Measurements from ENCODE around the gene PARVB. TPM values are rescaled to one million over a fixed set of nuclear protein-coding genes. Genes with fewer than 3 reads are reported as not detected.

The PARVB gene
- total and polyA plus RNA-seq, 2 of the 8 experiments (the other 6 are each of a cell fraction or from before 2014, with no cell fraction given): 14.5 to 18.6 TPM

- H4K20me1 ChIP-seq (replicated peaks in 1 of 2; ENCODE audit: control insufficient read depth in 1 of 2, insufficient read depth in 2 of 2, low read length in 2 of 2): peaks cover 0 to 3% of the 10 kb centered on the region in 2 experiments
Measured at GRCh38 chr22:44074337-44074984, 50.4 kb downstream of the PARVB start.

More at GRCh38 chr22:44074337-44074984, 50.4 kb downstream of the PARVB start:
- Histone ChIP-seq H3K4me3 (ENCODE audit: extremely low read depth in 1 of 4, insufficient read depth in 2 of 4, low read depth in 3 of 4, low read length in 4 of 4) (no peak overlapping the region), H2BK120ac (replicated peaks; ENCODE audit: low read depth, low read length) (no peak overlapping the region), H3K79me1 (ENCODE audit: low read depth, low read length) (no peaks in the 10 kb centered on the region), H3K27ac (ENCODE audit: low read depth, low read length) (no peak overlapping the region), H4K5ac (ENCODE audit: insufficient read length, low read depth, low read length) (no peak overlapping the region), H3K9me3 (ENCODE audit: insufficient read depth in 2 of 2, low read depth in 1 of 2, low read length in 1 of 2) (no peaks in the 10 kb centered on the region), H4K8ac (ENCODE audit: extremely low read depth, insufficient read depth, low read length) (peak overlapping the region; percentile 15; the same call in 1 of the 2 replicates), H4K91ac (replicated peaks; ENCODE audit: insufficient read length, low read length) (no peak overlapping the region), H3K79me2 (ENCODE audit: control insufficient read depth in 1 of 2, insufficient read depth in 2 of 2, low read length in 2 of 2) (no peaks in the 10 kb centered on the region), H2BK12ac (ENCODE audit: low read depth, low read length) (no peak overlapping the region), H2AFZ (ENCODE audit: low read length) (no peak overlapping the region), H3K4me1 (replicated peaks in 1 of 4; ENCODE audit: control insufficient read depth in 3 of 4, insufficient read depth in 4 of 4, low read length in 3 of 4) (no peaks in the 10 kb centered on the region; a peak in 1 of 7 replicates), H2BK5ac (ENCODE audit: low read depth, low read length) (no peak overlapping the region), H3K36me3 (ENCODE audit: control insufficient read depth in 2 of 4, insufficient read depth in 4 of 4, low read length in 3 of 4) (no peaks in the 10 kb centered on the region), H2AK5ac (ENCODE audit: low read depth, low read length) (no peak overlapping the region), H3K23me2 (ENCODE audit: low read depth, low read length) (no peaks in the 10 kb centered on the region), H3K56ac (replicated peaks; ENCODE audit: insufficient read length, low read depth, low read length) (no peak overlapping the region), H3K9ac (replicated peaks in 1 of 4; ENCODE audit: extremely low read depth in 1 of 4, low read depth in 3 of 4, low read length in 3 of 4) (no peak overlapping the region), H3K14ac (ENCODE audit: insufficient read length) (no peak overlapping the region), H3K18ac (ENCODE audit: extremely low read depth, low read length) (no peak overlapping the region), H3K4me2 (ENCODE audit: insufficient read depth in 1 of 2, low read depth in 2 of 2, low read length in 2 of 2) (no peak overlapping the region), H2BK15ac (ENCODE audit: low read length) (no peak overlapping the region), H3K4ac (replicated peaks; ENCODE audit: insufficient read length, low read depth, low read length) (no peak overlapping the region), H3K23ac (ENCODE audit: insufficient read length) (no peak overlapping the region), H3K27me3 (replicated peaks in 1 of 4; ENCODE audit: control insufficient read depth in 3 of 4, extremely low read depth in 1 of 4, insufficient read depth in 3 of 4, low read length in 3 of 4) (no peaks in the 10 kb centered on the region), H2BK20ac (ENCODE audit: low read length) (no peak overlapping the region)
- TF ChIP-seq SP2 (IDR thresholded peaks at IDR 0.05; ENCODE audit: low read length) (no peak), CTCF (IDR thresholded peaks at IDR 0.05; ENCODE audit: control extremely low read depth in 1 of 3, insufficient read depth in 1 of 3, low read depth in 1 of 3, low read length in 3 of 3) (peak; percentile 6 to 24 (median 12); a peak in 2 of 4 replicates)
- ChIA-PET CTCF (ENCODE audit: partially characterized antibody) (interaction anchor here (0.6 to 1.7 kb wide), 5 partner anchors 11 to 846 kb away, joined by 3 to 8 read pairs (median 4); no protein-coding TSS in a partner anchor), POLR2A (ENCODE audit: partially characterized antibody) (no interaction called here)
- no peak for DNase-seq (ENCODE audit: low read depth in 1 of 2, low spot score in 2 of 2)
- FAIRE-seq: no peak
- WGBS, 2 experiments (ENCODE audit: extremely low coverage in 1 of 2, insufficient coverage in 1 of 2, insufficient read length in 1 of 2, insufficient replicate concordance in 2 of 2, low coverage in 1 of 2, low lambda C conversion rate in 2 of 2, missing lambda C conversion rate in 1 of 2): 94% methylated on average over 11 of the region's 11 CpGs; no CpG with 5 or more reads in 1 of the 2 experiments
